Amniotic epithelial cell (primary cell): ENCODE data around the gene LDLRAD4.

Source experiments
- DNase-seq: peaks from one replicate; pipeline ENCODE4 v3.0.0-alpha.2; 2010; ENCODE audit warnings: low read depth

Gene LDLRAD4

GRCh38 chr18:13550418-13551304 lies 332.1 kb downstream of the LDLRAD4 start:
- no peak for DNase-seq

DNA sequence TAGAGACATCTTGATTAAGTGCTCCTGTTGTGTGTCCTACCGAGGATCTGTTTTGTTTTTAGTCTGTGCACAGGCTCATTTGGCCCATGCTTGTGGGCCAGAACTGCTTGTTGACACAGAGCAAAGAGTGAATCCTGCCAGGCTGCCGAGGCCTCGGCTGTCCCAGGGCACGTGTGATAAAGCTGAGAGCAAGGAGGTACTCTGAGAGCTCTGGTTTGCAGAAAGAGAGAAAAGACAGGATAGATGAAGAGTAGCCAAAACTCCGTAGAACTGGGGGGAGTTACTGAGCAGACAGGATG lies 332.7 kb downstream of the LDLRAD4 start:
- no peak for DNase-seq

GRCh38 chr18:13551841-13552733 lies 333.5 kb downstream of the LDLRAD4 start:
- no peak for DNase-seq

DNA sequence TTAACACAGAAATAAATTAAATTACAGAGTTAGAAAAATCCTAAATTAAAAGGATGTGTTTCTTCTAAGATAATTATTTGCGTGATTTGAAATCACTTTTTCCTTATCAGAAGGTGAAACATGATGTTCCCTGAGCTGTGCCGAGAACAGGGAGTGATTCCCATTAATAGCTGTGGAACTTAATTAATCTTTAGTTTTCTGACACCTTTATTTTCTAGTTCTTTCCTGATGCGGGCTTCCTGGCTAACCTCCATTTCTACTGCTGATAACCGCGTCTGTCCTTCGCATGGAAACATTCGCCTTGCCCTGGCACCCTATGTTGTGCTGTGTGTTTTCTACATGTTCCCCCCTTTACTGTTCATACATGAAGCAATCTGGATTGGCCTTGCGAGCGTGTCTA lies 334.9 kb downstream of the LDLRAD4 start:
- no peak for DNase-seq

DNA sequence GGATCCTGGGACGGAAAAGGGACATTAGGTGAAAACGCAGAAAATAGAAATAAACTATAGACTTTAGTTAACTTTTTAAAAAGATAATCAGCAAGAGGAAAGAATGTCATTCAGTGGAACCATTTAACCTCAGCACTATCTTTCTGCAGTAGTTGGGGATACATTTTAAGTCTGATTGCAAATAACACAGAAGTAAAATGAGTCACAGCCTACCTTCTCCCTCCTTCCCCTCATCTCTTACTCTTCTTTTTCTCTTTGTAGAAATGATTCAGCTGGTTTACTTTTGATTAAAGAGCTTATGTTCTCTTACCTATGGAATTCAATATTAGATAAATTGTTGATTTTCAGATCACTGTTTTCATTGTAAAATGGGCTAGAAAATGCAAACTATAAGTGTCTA lies 336.6 kb downstream of the LDLRAD4 start:
- DNase-seq, result no peak

- no peak for DNase-seq
Observed at GRCh38 chr18:13555865-13556264, 337.3 kb downstream of the LDLRAD4 start.

- no peak for DNase-seq
Observed at GRCh38 chr18:13556502-13556901, 337.9 kb downstream of the LDLRAD4 start.

GRCh38 chr18:13558124-13558523 lies 339.6 kb downstream of the LDLRAD4 start:
- peak; percentile 14 for DNase-seq

DNA sequence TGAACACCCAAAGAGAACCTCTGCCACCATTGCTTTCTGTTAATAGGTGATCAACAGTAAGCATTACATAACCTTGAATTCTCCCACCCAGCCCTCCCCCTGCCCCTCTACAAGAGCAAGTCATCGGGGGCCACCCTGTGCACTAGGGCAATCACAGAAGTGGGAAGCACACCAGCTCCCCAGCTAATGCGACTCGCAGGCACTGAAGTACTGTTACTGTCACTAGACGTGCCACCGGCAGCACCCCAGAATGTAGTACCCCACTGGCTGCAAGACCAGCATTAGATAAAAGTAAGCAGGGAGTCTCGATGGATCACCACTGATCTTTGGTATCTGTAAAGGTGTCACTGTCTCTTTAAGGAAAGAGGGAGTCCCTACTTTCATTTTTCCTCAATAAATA lies 340.2 kb downstream of the LDLRAD4 start:
- DNase-seq, result no peak

DNA sequence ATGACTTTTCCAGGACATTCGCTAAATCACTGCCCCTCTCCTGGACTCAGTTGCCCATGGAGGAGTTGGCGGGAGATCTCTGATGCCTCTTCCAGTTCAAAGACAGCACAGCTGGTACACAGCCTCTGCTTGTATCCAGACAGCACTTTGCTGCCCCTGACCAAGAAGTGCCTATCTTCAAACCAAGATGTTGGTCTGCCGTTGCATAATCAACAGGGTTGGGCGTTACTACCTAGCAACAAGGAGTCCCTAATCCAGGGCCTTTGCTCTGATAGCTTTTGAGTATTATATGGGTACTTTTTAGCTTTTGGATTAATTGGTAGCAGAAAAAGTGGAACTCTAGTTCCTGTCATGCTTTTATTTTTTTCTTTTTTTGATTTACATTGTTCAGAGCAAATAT lies 341.2 kb downstream of the LDLRAD4 start:
- DNase-seq, result no peak

DNA sequence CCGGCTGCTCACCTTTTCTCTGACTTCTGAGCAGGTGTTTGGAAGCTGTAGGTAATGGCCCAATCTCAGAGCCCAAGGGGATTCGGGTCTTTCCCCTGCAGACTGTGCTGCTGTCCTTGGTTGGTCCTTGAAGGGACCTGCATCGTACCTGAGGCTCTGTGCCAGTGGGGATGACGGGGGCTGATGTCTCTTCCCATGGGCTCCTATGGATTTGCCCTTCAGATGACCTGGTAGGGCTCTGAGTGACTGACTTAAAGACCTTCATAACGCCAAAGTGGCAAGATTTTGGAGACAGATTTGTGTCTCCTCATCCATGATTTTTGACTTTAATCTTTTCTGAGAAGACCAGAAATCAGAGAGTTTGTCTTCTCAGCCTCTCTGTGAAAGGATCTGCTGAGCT lies 341.7 kb downstream of the LDLRAD4 start:
- no peak for DNase-seq

- no peak for DNase-seq
Observed at GRCh38 chr18:13562494-13563029, 344.0 kb downstream of the LDLRAD4 start.

GRCh38 chr18:13563390-13563805 lies 344.8 kb downstream of the LDLRAD4 start:
- no peak for DNase-seq

- DNase-seq, result no peak
Observed at GRCh38 chr18:13564579-13564978, 346.0 kb downstream of the LDLRAD4 start.

- DNase-seq, result no peak
Observed at GRCh38 chr18:13565228-13565627, 346.7 kb downstream of the LDLRAD4 start.

- DNase-seq, result no peak
Observed at GRCh38 chr18:13566941-13567746, 348.6 kb downstream of the LDLRAD4 start.

- DNase-seq, result no peak
Observed at GRCh38 chr18:13568443-13569392, 350.2 kb downstream of the LDLRAD4 start.

GRCh38 chr18:13570216-13570615 lies 351.7 kb downstream of the LDLRAD4 start:
- DNase-seq, result no peak

GRCh38 chr18:13570856-13571495 lies 352.4 kb downstream of the LDLRAD4 start:
- DNase-seq, result no peak

DNA sequence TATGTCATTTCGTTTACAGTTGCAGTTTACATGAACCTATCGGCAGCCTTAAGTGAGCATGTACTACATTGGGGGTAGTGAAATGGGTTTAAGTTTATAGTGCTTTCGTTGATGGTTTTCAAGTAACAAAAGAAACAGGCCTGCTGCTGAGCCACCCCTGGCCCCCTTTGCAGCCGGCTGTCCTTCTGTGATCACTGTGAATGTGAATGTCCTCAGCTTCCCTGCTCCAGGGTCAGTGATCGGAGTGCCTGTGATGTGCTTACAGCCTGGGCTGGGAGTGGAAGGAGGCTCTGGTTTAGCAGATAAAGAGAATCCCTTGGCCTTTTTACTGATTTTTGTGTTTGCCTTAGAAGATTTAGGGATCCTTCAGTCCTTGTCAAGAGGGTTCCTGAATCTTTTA lies 353.6 kb downstream of the LDLRAD4 start:
- DNase-seq, result no peak
